Tibial nerve (tissue), 4 donors: ENCODE data around the gene ANKRD53. TPM values are rescaled to one million over a fixed set of nuclear protein-coding genes. Genes with fewer than 3 reads are reported as not detected.

Experiments
- DNase-seq, 2 donors: peaks; one replicate each; pipeline ENCODE4 v3.0.0-alpha.2; 2019; ENCODE audit warnings: low spot score in 2 of 2
- H3K27ac ChIP-seq, 4 donors: fragments of 200-600 bp; sonication (generic) in 3 of 4; one replicate each; pipeline ENCODE4 v1.5.1; 2017 to 2019; ENCODE audit warnings: mild to moderate bottlenecking in 1 of 4
- H3K27me3 ChIP-seq, 2 donors: fragments of 200-600 bp; sonication (generic) in 1 of 2; one replicate each; pipeline versions ENCODE4 v1.5.1 to v1.6.0; 2017 to 2019
- H3K36me3 ChIP-seq, 3 donors: fragments of 200-600 bp; sonication (generic); one replicate each; pipeline ENCODE4 v1.5.1; 2018 to 2019
- H3K4me1 ChIP-seq, 4 donors: fragments of 200-600 bp; sonication (generic) in 3 of 4; one replicate each; pipeline ENCODE4 v1.5.1; 2017 to 2019
- H3K4me3 ChIP-seq, 4 donors: fragments of 200-600 bp; sonication (generic) in 3 of 4; one replicate each; pipeline ENCODE4 v1.5.1; 2017 to 2019; ENCODE audit warnings: mild to moderate bottlenecking in 1 of 4, moderate library complexity in 1 of 4
- H3K9me3 ChIP-seq, 4 donors: fragments of 200-600 bp; sonication (generic) in 3 of 4; one replicate each; pipeline ENCODE4 v1.5.1; 2017 to 2019
- EP300 ChIP-seq, 2 donors: sonication (generic); formaldehyde crosslinking; IDR thresholded peaks; one replicate each; pipeline ENCODE4 v1.6.1; 2017; ENCODE audit warnings: antibody characterized with exemption in 2 of 2, mild to moderate bottlenecking in 1 of 2
- POLR2A ChIP-seq, 2 donors: fragments of 450-650 bp; IDR thresholded peaks; one replicate each; pipeline ENCODE4 v1.6.1; 2017; ENCODE audit warnings: antibody characterized with exemption in 2 of 2, mild to moderate bottlenecking in 2 of 2, moderate library complexity in 2 of 2
- WGBS, 2 donors: methylation state at CpG; one replicate each; pipeline ENCODE4 v1.1.5; 2018; 5-methylcytosine and 5-hydroxymethylcytosine counted together
- total RNA-seq, 4 donors: library from RNA; depleted of rRNA; stranded (reverse); fragments of >200 nt; gene quantifications; one replicate each; pipeline ENCODE4 v1.1.0, GENCODE V29; 2016
- TF ChIP-seq, protein P1 (sequence below), 5 experiments: fragments of 200-600 bp in 3 of 5; fragments of 450-650 bp in 2 of 5; sonication (generic) in 3 of 5; IDR thresholded peaks; one replicate each; pipeline ENCODE4 v1.5.1; 2016 to 2019; ENCODE audit warnings: antibody characterized with exemption in 5 of 5, mild to moderate bottlenecking in 3 of 5, moderate library complexity in 2 of 5

Gene ANKRD53
- total RNA-seq, 4 donors from 2014 or later: 1.3 to 9.0 (median 2.7) TPM

DNA sequence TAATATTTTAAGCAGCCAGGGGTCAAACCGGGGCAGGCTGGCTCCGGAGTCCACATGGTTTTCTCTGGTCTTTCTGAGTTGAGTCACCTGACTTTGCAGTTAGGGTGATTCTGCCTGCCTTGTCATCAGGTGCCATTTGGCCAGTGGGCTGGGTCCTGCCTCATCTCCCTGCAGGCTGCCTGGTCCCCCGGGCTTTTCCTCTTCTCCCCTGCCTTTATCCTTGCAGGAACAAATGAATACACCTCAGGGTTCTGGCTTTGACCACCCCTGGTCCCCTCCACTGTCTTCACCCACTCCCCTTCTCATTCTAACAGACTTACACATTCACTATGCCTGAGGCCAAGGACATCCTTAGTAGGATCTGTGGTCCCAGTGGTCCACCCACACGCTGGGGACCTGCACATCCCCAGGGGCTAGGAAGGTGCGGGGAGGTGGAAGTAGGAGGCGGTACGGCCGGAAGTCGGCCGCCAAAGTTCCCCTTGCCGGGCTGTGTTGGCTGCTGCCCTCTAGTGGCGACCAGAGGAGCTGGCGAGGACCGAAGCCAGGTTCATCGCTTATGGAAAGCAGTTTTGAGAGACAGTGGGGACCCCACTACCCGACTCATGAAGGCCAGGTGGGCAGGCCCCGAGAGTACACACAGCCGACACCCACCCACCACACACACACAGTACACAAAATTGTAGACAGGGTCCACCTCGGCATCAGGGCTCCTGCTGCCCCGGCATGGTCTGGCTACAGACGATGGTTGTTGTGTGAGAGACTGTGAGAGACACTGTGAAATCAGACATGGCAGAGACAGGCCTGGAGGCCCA is 22.6 kb downstream of the ANKRD53 start:
- H3K4me1 ChIP-seq: peaks cover 0 to 10% (median 0%) of the 10 kb centered on the region in 4 donors
- no peaks in the 10 kb centered on the region for H3K9me3 ChIP-seq
- TF ChIP-seq POLR2A (IDR thresholded peaks at IDR 0.05): no peak
- TF ChIP-seq, protein P1, sequence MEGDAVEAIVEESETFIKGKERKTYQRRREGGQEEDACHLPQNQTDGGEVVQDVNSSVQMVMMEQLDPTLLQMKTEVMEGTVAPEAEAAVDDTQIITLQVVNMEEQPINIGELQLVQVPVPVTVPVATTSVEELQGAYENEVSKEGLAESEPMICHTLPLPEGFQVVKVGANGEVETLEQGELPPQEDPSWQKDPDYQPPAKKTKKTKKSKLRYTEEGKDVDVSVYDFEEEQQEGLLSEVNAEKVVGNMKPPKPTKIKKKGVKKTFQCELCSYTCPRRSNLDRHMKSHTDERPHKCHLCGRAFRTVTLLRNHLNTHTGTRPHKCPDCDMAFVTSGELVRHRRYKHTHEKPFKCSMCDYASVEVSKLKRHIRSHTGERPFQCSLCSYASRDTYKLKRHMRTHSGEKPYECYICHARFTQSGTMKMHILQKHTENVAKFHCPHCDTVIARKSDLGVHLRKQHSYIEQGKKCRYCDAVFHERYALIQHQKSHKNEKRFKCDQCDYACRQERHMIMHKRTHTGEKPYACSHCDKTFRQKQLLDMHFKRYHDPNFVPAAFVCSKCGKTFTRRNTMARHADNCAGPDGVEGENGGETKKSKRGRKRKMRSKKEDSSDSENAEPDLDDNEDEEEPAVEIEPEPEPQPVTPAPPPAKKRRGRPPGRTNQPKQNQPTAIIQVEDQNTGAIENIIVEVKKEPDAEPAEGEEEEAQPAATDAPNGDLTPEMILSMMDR (IDR thresholded peaks at IDR 0.05): peak; percentile 84 to 99 (median 95)
- H3K4me3 ChIP-seq: peak overlapping the region in 2 of 4 donors; percentile 16 to 25
- no peaks in the 10 kb centered on the region for H3K27me3 ChIP-seq
- 28 to 34% methylated on average over 18 to 21 of the region's 21 CpGs for WGBS, 2 donors
- DNase-seq: peak in 1 of 2 donors; percentile 59
- H3K36me3 ChIP-seq: no peaks in the 10 kb centered on the region
- no peak overlapping the region for H3K27ac ChIP-seq

DNA sequence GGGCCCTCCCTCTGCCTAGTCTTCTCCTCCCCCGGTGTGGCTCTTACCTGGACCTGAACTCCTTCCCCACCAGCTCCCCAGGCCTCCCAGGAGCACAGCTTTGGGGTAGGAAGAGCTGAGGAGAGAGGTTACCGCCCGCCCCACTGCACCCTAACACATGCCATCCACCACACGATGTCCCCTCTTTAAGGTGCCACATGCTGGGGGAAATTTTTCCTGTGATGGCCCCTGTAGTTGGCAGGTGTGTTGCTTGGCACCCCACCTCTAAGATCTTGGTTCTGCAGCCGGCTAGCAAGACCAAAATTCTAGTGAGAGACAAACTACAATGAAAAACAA is 23.1 kb downstream of the ANKRD53 start:
- 73 to 88% methylated on average over 5 of the region's 5 CpGs for WGBS, 2 donors
- H3K27me3 ChIP-seq: no peaks in the 10 kb centered on the region
- no peak for TF ChIP-seq POLR2A (IDR thresholded peaks at IDR 0.05)
- TF ChIP-seq EP300 (IDR thresholded peaks at IDR 0.05): no peak
- TF ChIP-seq, protein P1 (IDR thresholded peaks at IDR 0.05): no peak
- H3K36me3 ChIP-seq: no peaks in the 10 kb centered on the region
- DNase-seq: no peak
- no peak overlapping the region for H3K27ac ChIP-seq
- H3K4me3 ChIP-seq: no peak overlapping the region
- peaks cover 0 to 10% (median 0%) of the 10 kb centered on the region in 4 donors for H3K4me1 ChIP-seq
- H3K9me3 ChIP-seq: no peaks in the 10 kb centered on the region

DNA sequence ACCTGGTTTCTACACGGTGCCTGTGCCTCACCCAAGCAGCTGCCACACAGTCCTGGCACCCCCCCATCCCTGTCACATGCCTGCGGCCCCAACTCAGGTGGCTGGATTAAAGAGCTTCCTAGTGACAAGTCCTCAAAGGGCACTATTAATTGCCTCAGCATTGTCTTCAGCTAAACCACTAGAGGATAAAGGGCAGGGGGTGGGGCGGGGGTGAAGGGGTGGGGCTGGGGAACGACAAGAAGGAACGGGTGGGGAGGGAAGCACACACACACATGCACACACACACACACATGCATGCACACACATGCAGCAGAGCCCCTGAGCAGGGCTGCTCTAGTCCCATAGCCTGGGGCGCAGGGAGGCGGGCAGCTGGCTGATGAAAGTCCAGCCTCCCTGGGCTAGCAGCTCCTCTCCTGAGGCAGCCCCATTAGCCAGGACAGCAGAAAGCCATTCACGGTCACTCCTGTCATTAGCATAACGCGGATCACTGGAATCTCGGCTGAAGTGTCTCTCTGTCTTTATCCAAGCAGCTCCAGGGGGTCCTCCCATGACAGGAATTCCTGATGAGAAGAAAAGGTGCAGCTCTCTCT is 23.6 kb downstream of the ANKRD53 start:
- H3K4me1 ChIP-seq: peaks cover 0 to 10% (median 0%) of the 10 kb centered on the region in 4 donors
- DNase-seq: no peak
- H3K36me3 ChIP-seq: no peaks in the 10 kb centered on the region
- TF ChIP-seq POLR2A (IDR thresholded peaks at IDR 0.05) (no peak), EP300 (IDR thresholded peaks at IDR 0.05) (no peak)
- TF ChIP-seq, protein P1 (IDR thresholded peaks at IDR 0.05): no peak
- no peak overlapping the region for H3K27ac ChIP-seq
- no peaks in the 10 kb centered on the region for H3K27me3 ChIP-seq
- H3K4me3 ChIP-seq: no peak overlapping the region
- no peaks in the 10 kb centered on the region for H3K9me3 ChIP-seq
- WGBS, 2 donors: 31 to 43% methylated on average over 11 of the region's 11 CpGs

DNA sequence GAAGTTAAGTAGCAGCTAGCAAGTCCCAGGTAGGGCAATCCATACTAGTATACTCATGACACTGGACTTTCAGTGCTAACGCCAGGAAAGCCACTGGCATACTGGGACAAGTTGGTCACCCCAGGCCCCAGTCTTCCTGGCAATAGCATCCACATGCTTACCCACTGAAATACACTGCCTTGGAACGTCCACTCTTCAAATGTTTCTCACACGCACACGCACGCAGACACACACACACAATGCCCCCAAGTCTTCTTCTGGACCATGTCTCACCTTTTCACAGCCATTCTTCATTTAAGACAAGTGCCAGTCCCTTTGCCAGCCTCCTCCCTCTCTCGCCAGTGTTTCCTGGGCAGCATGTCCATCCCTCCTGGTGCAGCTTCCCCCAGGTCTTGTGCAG is 25.0 kb downstream of the ANKRD53 start:
- Histone ChIP-seq H3K9me3 (no peaks in the 10 kb centered on the region), H3K27me3 (no peaks in the 10 kb centered on the region), H3K4me3 (no peak overlapping the region), H3K27ac (no peak overlapping the region), H3K36me3 (no peaks in the 10 kb centered on the region), H3K4me1 (peaks cover 0 to 10% (median 0%) of the 10 kb centered on the region in 4 donors)
- TF ChIP-seq, protein P1 (IDR thresholded peaks at IDR 0.05): no peak
- no peak for TF ChIP-seq EP300 (IDR thresholded peaks at IDR 0.05)
- TF ChIP-seq POLR2A (IDR thresholded peaks at IDR 0.05): no peak
- WGBS, 2 donors: 85 to 90% methylated on average over 6 of the region's 6 CpGs
- no peak for DNase-seq
